ENCODE measurements around the gene PARP1.

Gene PARP1

DNA sequence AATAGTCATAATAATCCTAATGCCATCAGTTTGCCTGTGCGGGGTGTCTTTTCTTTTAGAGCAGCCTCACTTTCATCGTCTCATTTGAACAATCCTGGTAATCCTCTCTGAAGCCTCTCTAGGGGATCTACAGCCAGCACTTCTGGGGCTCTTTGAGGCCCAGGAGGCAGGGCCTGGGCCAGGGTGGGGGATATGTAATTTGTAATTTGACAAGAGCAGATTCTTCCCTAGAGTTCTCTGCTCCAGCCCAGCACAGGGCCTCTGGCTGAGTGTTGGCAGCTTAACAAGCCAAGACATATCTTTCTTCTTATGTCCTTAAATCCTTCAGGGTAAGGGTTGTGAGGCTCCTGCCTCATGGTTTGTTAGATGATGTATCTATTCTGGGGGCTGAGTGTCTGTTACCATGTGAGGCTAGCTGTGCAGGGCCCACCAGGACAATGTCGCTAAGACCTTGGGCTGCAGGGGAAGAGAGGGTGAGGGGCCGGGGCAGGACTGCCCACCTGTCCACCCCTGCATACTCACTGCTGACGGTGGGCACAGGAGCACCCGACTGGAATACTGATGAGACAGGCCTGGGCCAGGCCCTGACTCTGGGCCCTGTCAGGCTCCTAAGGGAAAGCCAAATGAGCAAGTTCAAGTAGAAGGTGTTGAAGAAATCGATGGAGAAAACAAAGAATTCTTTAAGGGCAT is 45.3 kb upstream of the PARP1 start:
- Histone ChIP-seq H3K9me3 (ENCODE audit: control insufficient read depth, low read length) (no peaks in the 10 kb centered on the region), H3K4me1 (ENCODE audit: control insufficient read depth, insufficient read depth, low read depth, low read length) (no peaks in the 10 kb centered on the region), H2BK15ac (ENCODE audit: low read depth, poor library complexity, severe bottlenecking) (no peak overlapping the region), H2BK5ac (ENCODE audit: low read depth, low read length, poor library complexity, severe bottlenecking) (no peak overlapping the region), H2BK12ac (ENCODE audit: low read length in 2 of 2) (no peak overlapping the region), H3K9ac (ENCODE audit: low read length) (no peak overlapping the region), H3K14ac (ENCODE audit: low read length in 2 of 2) (no peak overlapping the region), H3K4me3 (ENCODE audit: insufficient read depth in 1 of 2, low read depth in 1 of 2, low read length in 2 of 2) (no peak overlapping the region), H3K4me2 (ENCODE audit: low read length, poor library complexity, severe bottlenecking) (no peak overlapping the region), H3K4ac (ENCODE audit: low read depth in 1 of 2, low read length in 2 of 2) (no peak overlapping the region), H3K36me3 (ENCODE audit: control insufficient read depth in 1 of 2, insufficient read depth in 2 of 2, low read depth in 1 of 2, low read length in 2 of 2) (no peaks in the 10 kb centered on the region), H3K79me1 (replicated peaks; ENCODE audit: low read length, poor library complexity, severe bottlenecking) (no peaks in the 10 kb centered on the region), H3K23ac (ENCODE audit: low read length in 2 of 2) (no peak overlapping the region), H3K27ac (ENCODE audit: low read length, poor library complexity, severe bottlenecking) (no peak overlapping the region), H4K91ac (ENCODE audit: low read length) (no peak overlapping the region), H4K8ac (ENCODE audit: low read length) (no peak overlapping the region), H2AFZ (ENCODE audit: low read depth, low read length) (no peak overlapping the region), H2AK5ac (ENCODE audit: low read length, severe bottlenecking) (no peak overlapping the region), H3K27me3 (ENCODE audit: control insufficient read depth in 1 of 2, insufficient read depth in 1 of 2, low read length in 2 of 2) (peaks cover 29 to 52% of the 10 kb centered on the region in 2 experiments), H3K18ac (ENCODE audit: low read depth in 1 of 2, low read length in 2 of 2) (no peak overlapping the region), H2BK120ac (ENCODE audit: low read depth, low read length) (no peak overlapping the region)
- no peak for DNase-seq
- 83% methylated on average over 7 of the region's 7 CpGs for WGBS

- no peaks in the 10 kb centered on the region for H3K9me3 ChIP-seq (ENCODE audit: control insufficient read depth, low read length)
- H3K4me3 ChIP-seq (ENCODE audit: insufficient read depth in 1 of 2, low read depth in 1 of 2, low read length in 2 of 2), result no peak overlapping the region
- no peaks in the 10 kb centered on the region for H3K36me3 ChIP-seq (ENCODE audit: control insufficient read depth in 1 of 2, insufficient read depth in 2 of 2, low read depth in 1 of 2, low read length in 2 of 2)
- no peak for DNase-seq
- no peak overlapping the region for H2AFZ ChIP-seq (ENCODE audit: low read depth, low read length)
- no peak overlapping the region for H3K9ac ChIP-seq (ENCODE audit: low read length)
- H3K4me1 ChIP-seq (ENCODE audit: control insufficient read depth, insufficient read depth, low read depth, low read length), result no peaks in the 10 kb centered on the region
- H3K14ac ChIP-seq (ENCODE audit: low read length in 2 of 2), result no peak overlapping the region
- H2BK12ac ChIP-seq (ENCODE audit: low read length in 2 of 2), result no peak overlapping the region
- no peak overlapping the region for H4K8ac ChIP-seq (ENCODE audit: low read length)
- H3K4ac ChIP-seq (ENCODE audit: low read depth in 1 of 2, low read length in 2 of 2), result no peak overlapping the region
- H3K18ac ChIP-seq (ENCODE audit: low read depth in 1 of 2, low read length in 2 of 2), result no peak overlapping the region
- no peak overlapping the region for H2BK5ac ChIP-seq (ENCODE audit: low read depth, low read length, poor library complexity, severe bottlenecking)
- H4K91ac ChIP-seq (ENCODE audit: low read length), result no peak overlapping the region
- H3K27ac ChIP-seq (ENCODE audit: low read length, poor library complexity, severe bottlenecking), result no peak overlapping the region
- H3K27me3 ChIP-seq (ENCODE audit: control insufficient read depth in 1 of 2, insufficient read depth in 1 of 2, low read length in 2 of 2), result peaks cover 26 to 48% of the 10 kb centered on the region in 2 experiments
- H3K4me2 ChIP-seq (ENCODE audit: low read length, poor library complexity, severe bottlenecking), result no peak overlapping the region
- no peaks in the 10 kb centered on the region for H3K79me1 ChIP-seq (replicated peaks; ENCODE audit: low read length, poor library complexity, severe bottlenecking)
- no peak overlapping the region for H2BK15ac ChIP-seq (ENCODE audit: low read depth, poor library complexity, severe bottlenecking)
- no peak overlapping the region for H2BK120ac ChIP-seq (ENCODE audit: low read depth, low read length)
- no peak overlapping the region for H2AK5ac ChIP-seq (ENCODE audit: low read length, severe bottlenecking)
- no peak overlapping the region for H3K23ac ChIP-seq (ENCODE audit: low read length in 2 of 2)
- 47% methylated on average over 2 of the region's 2 CpGs for WGBS
Observed at GRCh38 chr1:226450688-226451087, 42.8 kb upstream of the PARP1 start.

DNA sequence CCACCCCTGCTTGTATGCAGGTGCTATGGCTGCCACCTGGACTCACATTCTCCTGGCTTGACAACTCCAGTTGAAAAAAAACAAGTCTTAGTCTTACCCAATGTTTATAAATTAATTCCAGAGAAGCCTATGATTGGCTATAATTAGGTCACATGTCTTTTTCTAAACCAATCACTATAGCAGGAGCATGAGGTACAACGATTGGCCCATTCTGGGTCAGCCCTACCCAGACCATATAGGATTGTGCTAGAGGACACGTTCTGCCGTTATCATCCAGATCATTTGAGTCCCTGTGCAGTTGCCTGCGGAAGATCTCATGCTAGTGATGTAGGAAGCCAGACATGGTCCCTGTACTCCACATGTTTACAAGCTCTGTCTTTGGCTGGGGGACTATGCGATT is 41.9 kb upstream of the PARP1 start:
- H3K4me2 ChIP-seq (ENCODE audit: low read length, poor library complexity, severe bottlenecking), result no peak overlapping the region
- no peaks in the 10 kb centered on the region for H3K36me3 ChIP-seq (ENCODE audit: control insufficient read depth in 1 of 2, insufficient read depth in 2 of 2, low read depth in 1 of 2, low read length in 2 of 2)
- H3K4me3 ChIP-seq (ENCODE audit: insufficient read depth in 1 of 2, low read depth in 1 of 2, low read length in 2 of 2), result no peak overlapping the region
- no peak overlapping the region for H3K4ac ChIP-seq (ENCODE audit: low read depth in 1 of 2, low read length in 2 of 2)
- H3K23ac ChIP-seq (ENCODE audit: low read length in 2 of 2), result no peak overlapping the region
- H3K4me1 ChIP-seq (ENCODE audit: control insufficient read depth, insufficient read depth, low read depth, low read length), result no peaks in the 10 kb centered on the region
- H3K14ac ChIP-seq (ENCODE audit: low read length in 2 of 2), result no peak overlapping the region
- H3K27me3 ChIP-seq (ENCODE audit: control insufficient read depth in 1 of 2, insufficient read depth in 1 of 2, low read length in 2 of 2), result peaks cover 29 to 52% of the 10 kb centered on the region in 2 experiments
- no peak overlapping the region for H2BK5ac ChIP-seq (ENCODE audit: low read depth, low read length, poor library complexity, severe bottlenecking)
- H4K91ac ChIP-seq (ENCODE audit: low read length), result no peak overlapping the region
- H2BK12ac ChIP-seq (ENCODE audit: low read length in 2 of 2), result no peak overlapping the region
- no peak overlapping the region for H2BK15ac ChIP-seq (ENCODE audit: low read depth, poor library complexity, severe bottlenecking)
- WGBS, result 73% methylated on average over 5 of the region's 5 CpGs
- H4K8ac ChIP-seq (ENCODE audit: low read length), result no peak overlapping the region
- no peak overlapping the region for H3K9ac ChIP-seq (ENCODE audit: low read length)
- H2AK5ac ChIP-seq (ENCODE audit: low read length, severe bottlenecking), result no peak overlapping the region
- no peaks in the 10 kb centered on the region for H3K79me1 ChIP-seq (replicated peaks; ENCODE audit: low read length, poor library complexity, severe bottlenecking)
- no peak for DNase-seq
- H2AFZ ChIP-seq (ENCODE audit: low read depth, low read length), result no peak overlapping the region
- H3K27ac ChIP-seq (ENCODE audit: low read length, poor library complexity, severe bottlenecking), result no peak overlapping the region
- H3K9me3 ChIP-seq (ENCODE audit: control insufficient read depth, low read length), result no peaks in the 10 kb centered on the region
- H3K18ac ChIP-seq (ENCODE audit: low read depth in 1 of 2, low read length in 2 of 2), result no peak overlapping the region
- no peak overlapping the region for H2BK120ac ChIP-seq (ENCODE audit: low read depth, low read length)

GRCh38 chr1:226447932-226448665 is 40.2 kb upstream of the PARP1 start:
- peaks cover under 1% of the 10 kb centered on the region for H3K4me1 ChIP-seq (ENCODE audit: control insufficient read depth, insufficient read depth, low read depth, low read length)
- no peak overlapping the region for H2BK12ac ChIP-seq (ENCODE audit: low read length in 2 of 2)
- H3K23ac ChIP-seq (ENCODE audit: low read length in 2 of 2), result no peak overlapping the region
- H2BK120ac ChIP-seq (ENCODE audit: low read depth, low read length), result no peak overlapping the region
- H3K18ac ChIP-seq (ENCODE audit: low read depth in 1 of 2, low read length in 2 of 2), result no peak overlapping the region
- no peak overlapping the region for H3K4me3 ChIP-seq (ENCODE audit: insufficient read depth in 1 of 2, low read depth in 1 of 2, low read length in 2 of 2)
- H3K4me2 ChIP-seq (ENCODE audit: low read length, poor library complexity, severe bottlenecking), result no peak overlapping the region
- H3K4ac ChIP-seq (ENCODE audit: low read depth in 1 of 2, low read length in 2 of 2), result no peak overlapping the region
- H3K14ac ChIP-seq (ENCODE audit: low read length in 2 of 2), result no peak overlapping the region
- H2BK15ac ChIP-seq (ENCODE audit: low read depth, poor library complexity, severe bottlenecking), result no peak overlapping the region
- no peak overlapping the region for H2AFZ ChIP-seq (ENCODE audit: low read depth, low read length)
- H4K91ac ChIP-seq (ENCODE audit: low read length), result no peak overlapping the region
- no peak overlapping the region for H3K27ac ChIP-seq (ENCODE audit: low read length, poor library complexity, severe bottlenecking)
- no peak overlapping the region for H3K9ac ChIP-seq (ENCODE audit: low read length)
- DNase-seq, result no peak
- H2BK5ac ChIP-seq (ENCODE audit: low read depth, low read length, poor library complexity, severe bottlenecking), result no peak overlapping the region
- no peak overlapping the region for H4K8ac ChIP-seq (ENCODE audit: low read length)
- no peaks in the 10 kb centered on the region for H3K79me1 ChIP-seq (replicated peaks; ENCODE audit: low read length, poor library complexity, severe bottlenecking)
- no peaks in the 10 kb centered on the region for H3K36me3 ChIP-seq (ENCODE audit: control insufficient read depth in 1 of 2, insufficient read depth in 2 of 2, low read depth in 1 of 2, low read length in 2 of 2)
- 65% methylated on average over 4 of the region's 4 CpGs for WGBS
- H3K27me3 ChIP-seq (ENCODE audit: control insufficient read depth in 1 of 2, insufficient read depth in 1 of 2, low read length in 2 of 2), result peaks cover 27 to 53% of the 10 kb centered on the region in 2 experiments
- H3K9me3 ChIP-seq (ENCODE audit: control insufficient read depth, low read length), result no peaks in the 10 kb centered on the region
- H2AK5ac ChIP-seq (ENCODE audit: low read length, severe bottlenecking), result no peak overlapping the region

All from mesenchymal stem cell (in vitro differentiated cells and primary cell).